GM12864 (cell line): ENCODE data around the gene ZNF497.

ENCODE experiments used
- DNase-seq: peaks from one replicate; pipeline ENCODE4 v3.0.0-alpha.2; 2011; ENCODE audit warnings: low read depth
- H3K4me3 ChIP-seq: 2 replicates; pipeline ENCODE4 v1.5.1; 2011; ENCODE audit warnings: mild to moderate bottlenecking, low read depth, low read length, control low read depth
- TF ChIP-seq, protein P1 (sequence below): IDR thresholded peaks from 2 replicates; pipeline ENCODE4 v1.5.1; 2011; ENCODE audit warnings: low read depth, mild to moderate bottlenecking, moderate library complexity, low read length, control low read depth, inconsistent platforms; ENCODE audit errors: missing control alignments

ZNF497 gene

DNA sequence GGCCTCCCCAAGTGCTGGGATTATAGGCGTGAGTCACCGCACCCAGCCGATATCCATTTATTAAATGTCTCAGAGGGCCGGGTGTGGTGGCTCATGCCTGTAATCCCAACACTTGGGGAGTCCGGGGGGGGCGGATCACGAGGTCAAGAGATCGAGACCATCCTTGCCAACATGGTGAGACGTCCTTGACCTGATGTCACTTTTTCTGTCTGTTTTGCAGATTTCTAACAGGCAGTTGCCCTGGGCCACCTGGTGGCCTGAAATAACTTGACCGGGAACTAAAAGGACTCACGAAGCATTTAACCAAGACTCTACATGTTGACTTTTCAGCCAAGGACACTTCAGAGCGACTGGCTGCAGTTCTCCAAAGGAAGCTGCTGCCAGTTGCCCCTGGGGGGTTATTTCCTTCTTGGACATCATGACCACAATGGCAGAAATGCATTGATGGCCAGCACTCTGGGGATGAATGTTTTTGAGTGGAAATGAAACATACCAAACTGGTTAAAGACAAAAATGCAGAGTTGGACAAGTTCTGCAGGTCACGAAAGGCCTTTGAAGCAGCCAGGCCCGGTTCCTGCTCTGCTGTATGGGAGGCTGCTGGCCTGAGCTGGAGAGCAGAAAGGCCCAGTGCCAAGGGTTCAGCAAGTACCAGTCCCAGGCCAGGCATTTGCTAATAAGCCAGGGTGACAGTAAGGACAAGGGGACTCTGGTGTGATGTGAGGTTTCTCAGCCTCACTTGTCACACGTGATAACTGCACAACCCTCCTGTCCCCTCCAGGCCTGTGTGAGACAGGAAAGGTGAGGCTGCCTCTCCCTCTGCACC, 10.0 kb upstream of the ZNF497 start:
- no peak overlapping the region for H3K4me3 ChIP-seq
- no peak for DNase-seq
- TF ChIP-seq, protein P1, sequence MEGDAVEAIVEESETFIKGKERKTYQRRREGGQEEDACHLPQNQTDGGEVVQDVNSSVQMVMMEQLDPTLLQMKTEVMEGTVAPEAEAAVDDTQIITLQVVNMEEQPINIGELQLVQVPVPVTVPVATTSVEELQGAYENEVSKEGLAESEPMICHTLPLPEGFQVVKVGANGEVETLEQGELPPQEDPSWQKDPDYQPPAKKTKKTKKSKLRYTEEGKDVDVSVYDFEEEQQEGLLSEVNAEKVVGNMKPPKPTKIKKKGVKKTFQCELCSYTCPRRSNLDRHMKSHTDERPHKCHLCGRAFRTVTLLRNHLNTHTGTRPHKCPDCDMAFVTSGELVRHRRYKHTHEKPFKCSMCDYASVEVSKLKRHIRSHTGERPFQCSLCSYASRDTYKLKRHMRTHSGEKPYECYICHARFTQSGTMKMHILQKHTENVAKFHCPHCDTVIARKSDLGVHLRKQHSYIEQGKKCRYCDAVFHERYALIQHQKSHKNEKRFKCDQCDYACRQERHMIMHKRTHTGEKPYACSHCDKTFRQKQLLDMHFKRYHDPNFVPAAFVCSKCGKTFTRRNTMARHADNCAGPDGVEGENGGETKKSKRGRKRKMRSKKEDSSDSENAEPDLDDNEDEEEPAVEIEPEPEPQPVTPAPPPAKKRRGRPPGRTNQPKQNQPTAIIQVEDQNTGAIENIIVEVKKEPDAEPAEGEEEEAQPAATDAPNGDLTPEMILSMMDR = peak; percentile 19

DNA sequence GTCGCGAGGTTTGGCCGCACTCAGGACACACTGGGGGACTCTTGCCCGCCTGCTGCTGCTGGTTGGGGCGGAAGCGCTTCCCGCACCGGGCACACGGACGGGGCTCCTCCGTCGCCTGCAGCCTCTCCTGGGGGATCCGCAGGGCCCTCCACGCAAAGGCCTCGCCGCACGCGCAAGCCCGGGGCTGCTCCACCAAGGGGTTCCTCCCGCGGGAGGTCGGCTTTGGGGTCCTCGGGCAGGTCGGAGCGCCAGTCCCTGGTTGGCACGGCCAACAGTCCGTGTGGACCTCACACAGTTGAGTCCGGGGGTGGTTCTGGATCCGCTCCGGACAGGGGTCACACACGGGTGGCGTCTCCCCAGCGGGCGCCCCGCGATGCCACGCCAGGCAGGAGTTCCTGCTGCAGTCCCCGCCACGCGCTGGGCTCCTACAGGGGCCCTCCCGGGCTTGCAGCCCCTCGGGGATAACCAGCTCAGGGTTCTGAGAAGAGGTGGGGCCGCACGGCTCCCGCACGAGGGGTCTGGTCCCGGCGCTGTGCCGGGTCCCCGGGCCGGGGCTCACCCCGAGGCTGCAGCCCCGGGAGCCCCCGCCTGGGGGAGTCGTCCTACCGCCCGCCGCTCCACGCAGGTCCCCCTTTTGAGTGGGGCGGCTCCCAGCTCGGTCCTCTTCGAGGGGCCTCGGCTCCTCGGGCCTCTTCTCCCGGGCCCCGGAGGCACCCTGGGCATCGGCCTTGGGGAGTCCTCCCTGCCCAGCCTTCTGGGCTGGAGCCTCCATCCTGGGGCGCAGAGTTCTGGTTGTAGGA, 6.2 kb upstream of the ZNF497 start:
- no peak overlapping the region for H3K4me3 ChIP-seq
- TF ChIP-seq, protein P1 = no peak
- no peak for DNase-seq

DNA sequence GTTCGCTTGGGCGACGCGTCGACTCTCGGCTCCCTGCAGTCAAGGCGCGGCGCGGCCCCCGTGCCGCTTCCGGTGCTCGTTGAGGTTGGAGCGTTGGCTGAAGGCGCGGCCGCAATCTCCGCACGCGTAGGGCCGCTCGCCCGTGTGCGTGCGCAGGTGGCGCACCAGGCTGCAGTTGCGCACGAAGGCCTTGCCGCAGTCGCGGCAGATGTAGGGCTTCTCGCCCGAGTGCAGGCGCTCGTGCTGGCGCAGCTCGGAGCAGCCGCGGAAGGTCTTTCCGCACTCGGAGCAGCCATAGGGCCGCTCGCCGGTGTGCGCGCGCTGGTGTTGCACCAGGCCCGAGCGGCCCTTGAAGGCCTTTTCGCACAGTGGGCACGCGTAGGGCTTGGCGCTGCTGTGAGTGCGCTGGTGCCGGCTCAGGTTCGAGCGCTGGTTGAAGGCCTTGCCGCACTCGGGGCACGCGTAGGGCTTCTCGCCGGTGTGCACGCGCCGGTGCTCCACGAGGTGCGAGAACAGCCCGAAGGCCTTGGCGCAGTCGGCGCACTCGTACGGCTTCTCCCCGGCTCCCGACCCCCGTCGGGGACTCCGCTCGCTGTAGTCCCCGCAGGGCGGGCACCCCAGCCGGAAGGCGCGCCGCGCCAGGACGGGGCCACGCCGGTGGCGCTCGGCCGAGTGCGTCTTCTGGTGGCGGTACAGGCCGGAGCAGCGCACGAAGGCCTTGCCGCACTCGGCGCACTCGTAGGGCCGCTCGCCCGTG, 5.3 kb upstream of the ZNF497 start:
- DNase-seq = no peak
- TF ChIP-seq, protein P1 = no peak
- H3K4me3 ChIP-seq = no peak overlapping the region

DNA sequence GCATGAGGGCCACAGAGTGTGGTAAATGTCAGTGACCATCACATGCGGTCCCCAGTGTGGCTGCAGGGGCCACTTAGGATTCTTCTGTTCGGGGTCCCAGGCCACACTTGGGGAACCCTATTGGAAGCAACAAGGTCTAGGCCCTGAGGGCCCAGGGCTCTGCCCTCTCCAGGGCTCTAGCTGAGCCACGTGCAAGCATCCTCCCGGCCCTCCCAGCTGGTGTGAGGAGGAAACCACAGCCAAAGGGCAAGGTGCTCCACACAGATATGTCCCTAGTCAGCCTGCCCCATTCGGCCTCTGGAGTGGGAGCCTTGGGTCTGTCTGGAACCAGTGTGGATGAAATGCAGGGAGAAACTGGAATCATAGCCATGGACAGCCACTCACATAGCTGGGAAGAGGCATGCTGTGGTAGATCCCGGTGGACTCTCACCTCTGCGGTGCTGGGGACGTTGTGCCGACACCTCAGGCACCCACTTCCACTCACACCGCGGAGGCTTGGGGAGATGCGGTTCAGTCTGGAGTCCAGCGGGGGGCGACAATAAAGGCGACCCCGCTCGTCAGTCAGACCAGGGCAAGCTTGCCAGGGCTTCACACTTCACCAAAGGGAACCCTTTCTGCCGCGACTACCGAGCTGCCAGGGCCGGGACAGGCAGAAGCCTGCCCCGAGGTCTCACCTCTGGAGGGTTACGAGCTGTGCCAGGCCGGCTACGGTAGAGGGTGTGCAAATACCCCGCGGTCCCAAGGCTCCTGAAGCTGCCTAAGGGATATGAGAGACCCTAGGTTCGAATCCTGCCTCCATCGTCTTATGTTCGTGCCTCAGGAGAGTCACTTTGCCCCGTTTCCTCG, 4.3 kb upstream of the ZNF497 start:
- TF ChIP-seq, protein P1 = no peak
- no peak overlapping the region for H3K4me3 ChIP-seq
- DNase-seq = no peak

DNA sequence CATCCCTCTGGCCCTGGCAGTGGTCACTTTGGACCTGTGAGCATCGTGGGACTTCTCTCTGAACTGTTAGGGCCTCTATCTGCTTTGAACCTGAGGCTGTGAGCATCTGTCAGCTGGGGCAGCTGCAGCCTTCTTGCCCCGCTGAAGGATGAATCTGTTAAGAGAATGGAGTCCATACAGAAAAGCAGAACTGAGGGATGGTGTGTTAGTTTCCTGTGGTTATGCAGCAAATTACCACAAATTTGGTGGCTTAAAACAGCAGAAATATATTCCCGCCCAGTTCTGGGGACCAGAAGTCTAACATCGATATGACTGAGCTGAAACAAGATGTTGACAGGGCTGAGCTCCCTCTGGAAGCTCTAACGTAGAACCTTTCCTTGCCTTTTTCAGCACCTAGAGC, 1.6 kb upstream of the ZNF497 start:
- H3K4me3 ChIP-seq = no peak overlapping the region
- DNase-seq = no peak
- TF ChIP-seq, protein P1 = no peak

DNA sequence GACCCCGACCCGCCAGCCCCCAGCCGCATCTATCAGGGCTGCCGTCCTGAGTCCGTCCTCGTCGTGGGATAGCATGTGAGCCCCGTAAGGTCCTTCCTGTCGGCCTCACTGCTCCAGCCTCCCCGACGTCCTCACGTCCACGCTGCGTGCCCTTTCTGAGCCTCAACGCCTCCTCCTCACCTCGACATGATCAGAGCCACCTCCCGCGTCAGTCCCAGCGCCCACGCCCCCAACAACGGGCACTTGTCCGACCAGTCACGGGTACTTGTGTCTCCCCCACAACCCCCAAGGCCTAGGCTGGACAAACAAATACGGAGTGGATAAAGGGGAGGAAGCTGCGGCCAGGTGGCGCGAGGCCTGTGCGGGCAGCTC, 665 bp downstream of the ZNF497 start:
- peak overlapping the region; percentile 62 for H3K4me3 ChIP-seq
- no peak for DNase-seq
- TF ChIP-seq, protein P1 = no peak
